Neutrophil (primary cell): Measurements from ENCODE around the gene PPM1D.
A peak's percentile ranks its signal among the peaks of the same experiment; 100 is the strongest.

ENCODE experiments used
- H3K27ac ChIP-seq: fragments of 200-600 bp; sonication (generic); 2 replicates; pipeline ENCODE4 v1.5.1; 2016; ENCODE audit warnings: mild to moderate bottlenecking, moderate library complexity
- H3K27me3 ChIP-seq: fragments of 200-600 bp; sonication (generic); 2 replicates; pipeline ENCODE4 v1.6.0; 2016; ENCODE audit warnings: mild to moderate bottlenecking
- H3K36me3 ChIP-seq: fragments of 200-600 bp; sonication (generic); 2 replicates; pipeline ENCODE4 v1.5.1; 2017
- H3K4me1 ChIP-seq, 2 experiments: fragments of 200-600 bp in 1 of 2; sonication (generic) in 1 of 2; 1 replicate in 1 of 2; 2 replicates in 1 of 2; pipeline versions ENCODE4 v1.5.1 to v1.6.1; 2013 to 2016; ENCODE audit warnings: low read depth in 1 of 2, low read length in 1 of 2, mild to moderate bottlenecking in 1 of 2, moderate library complexity in 1 of 2; ENCODE audit not compliant: control insufficient read depth in 1 of 2, insufficient read depth in 1 of 2
- H3K4me3 ChIP-seq, 2 experiments: fragments of 200-600 bp in 1 of 2; sonication (generic) in 1 of 2; 1 replicate in 1 of 2; 2 replicates in 1 of 2; pipeline ENCODE4 v1.5.1; 2013 to 2016; ENCODE audit warnings: low read depth in 1 of 2, low read length in 1 of 2, mild to moderate bottlenecking in 1 of 2, moderate library complexity in 1 of 2
- H3K9me3 ChIP-seq: fragments of 200-600 bp; sonication (generic); 2 replicates; pipeline ENCODE4 v1.5.1; 2016
- CTCF ChIP-seq: fragments of 200-600 bp; sonication (generic); IDR thresholded peaks from 2 replicates; pipeline ENCODE4 v1.5.1; 2016; ENCODE audit warnings: antibody characterized with exemption

The PPM1D gene

GRCh38 chr17:60676758-60677307 is 76.8 kb downstream of the PPM1D start:
- H3K27ac ChIP-seq, result peak overlapping the region; percentile 95
- H3K36me3 ChIP-seq, result peaks cover 11% of the 10 kb centered on the region

GRCh38 chr17:60677308-60678117 is 77.5 kb downstream of the PPM1D start, which contains the start of gene BCAS3:
TSS of gene BCAS3 (plus strand) at chr17:60677851.
- H3K27me3 ChIP-seq, result no peaks in the 10 kb centered on the region
- H3K9me3 ChIP-seq, result no peaks in the 10 kb centered on the region
- H3K27ac ChIP-seq, result peak within 1 kb of the TSS; percentile 95
- peaks cover 16% of the 10 kb centered on the region in 2 experiments for H3K4me1 ChIP-seq
- TF ChIP-seq CTCF, result peak; percentile 54
- peak within 1 kb of the TSS; percentile 90 to 91 for H3K4me3 ChIP-seq
- H3K36me3 ChIP-seq, result peaks cover 13% of the 10 kb centered on the region

More at GRCh38 chr17:60676758-60677307, 76.8 kb downstream of the PPM1D start:
- Histone ChIP-seq H3K27me3 (no peaks in the 10 kb centered on the region), H3K4me1 (peaks cover 16% of the 10 kb centered on the region in 2 experiments), H3K9me3 (no peaks in the 10 kb centered on the region), H3K4me3 (peak overlapping the region; percentile 90 to 91)
- no peak for TF ChIP-seq CTCF

DNA sequence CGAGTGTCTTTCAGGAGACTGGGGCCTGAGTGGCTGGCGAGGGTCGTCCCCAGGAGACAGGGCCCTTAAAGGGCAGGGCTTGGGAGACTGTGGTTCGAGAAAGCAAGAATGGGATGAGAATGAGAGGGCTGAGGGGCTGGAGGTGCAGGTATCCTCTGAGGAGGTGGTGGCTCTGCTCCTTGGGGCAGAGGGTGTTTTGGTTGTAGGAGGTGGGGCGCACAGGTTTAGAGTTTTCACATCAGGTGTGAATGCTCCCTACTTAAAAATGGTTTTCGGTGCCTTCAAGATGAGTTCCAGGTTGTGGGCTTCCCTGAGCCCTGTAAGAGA is 78.1 kb downstream of the PPM1D start:
- peak overlapping the region; percentile 90 to 91 for H3K4me3 ChIP-seq
- peaks cover 13% of the 10 kb centered on the region for H3K36me3 ChIP-seq
- H3K9me3 ChIP-seq, result no peaks in the 10 kb centered on the region

GRCh38 chr17:60679287-60679686 is 79.3 kb downstream of the PPM1D start:
- no peaks in the 10 kb centered on the region for H3K27me3 ChIP-seq
- peaks cover 16% of the 10 kb centered on the region in 2 experiments for H3K4me1 ChIP-seq
- no peaks in the 10 kb centered on the region for H3K9me3 ChIP-seq
- no peak overlapping the region for H3K27ac ChIP-seq
- H3K36me3 ChIP-seq, result peaks cover 21% of the 10 kb centered on the region
- TF ChIP-seq CTCF, result no peak
- H3K4me3 ChIP-seq, result no peak overlapping the region

More for the DNA sequence above, 78.1 kb downstream of the PPM1D start:
- Histone ChIP-seq H3K4me1 (peaks cover 16% of the 10 kb centered on the region in 2 experiments), H3K27ac (peak overlapping the region; percentile 95), H3K27me3 (no peaks in the 10 kb centered on the region)
- TF ChIP-seq CTCF, result no peak

- no peak overlapping the region for H3K27ac ChIP-seq
- peaks cover 34% of the 10 kb centered on the region for H3K36me3 ChIP-seq
- H3K9me3 ChIP-seq, result no peaks in the 10 kb centered on the region
- H3K4me3 ChIP-seq, result no peak overlapping the region
- H3K27me3 ChIP-seq, result no peaks in the 10 kb centered on the region
- peaks cover 16% of the 10 kb centered on the region in 2 experiments for H3K4me1 ChIP-seq
- TF ChIP-seq CTCF, result no peak
These were observed 80.8 kb downstream of the PPM1D start for GRCh38 chr17:60680754-60681153.
